ENCODE data around the gene TRMT10C.

The TRMT10C gene

DNA sequence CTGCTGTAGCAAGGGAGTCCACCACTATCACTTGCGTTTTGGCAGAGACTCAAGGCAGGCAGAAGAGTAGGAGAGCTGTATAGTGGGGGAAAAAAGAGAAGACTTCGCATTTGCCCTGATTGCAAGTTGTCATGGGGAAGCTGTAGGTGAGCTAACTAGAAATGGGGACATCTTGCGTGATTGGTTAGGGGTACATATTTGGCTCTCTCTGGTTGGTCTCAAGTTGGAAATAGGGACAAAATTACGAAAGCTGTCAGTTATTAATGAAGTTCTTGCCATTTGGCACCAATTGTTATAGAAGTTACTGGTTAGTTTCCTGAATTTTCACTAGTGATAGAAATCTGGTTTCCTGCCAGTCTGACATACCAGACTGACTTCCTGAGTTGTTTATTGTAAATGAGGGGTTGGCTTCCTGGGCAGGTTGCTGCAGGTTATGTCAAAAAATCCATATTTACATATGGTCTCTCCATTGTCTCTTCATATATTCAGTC, 40.4 kb upstream of the TRMT10C start:
- TF ChIP-seq CTCF (IDR thresholded peaks at IDR 0.05; ENCODE audit: extremely low read depth, insufficient read depth, missing control alignments) = no peak
- in situ Hi-C loops (cut with MboI; ENCODE audit: low pct_unique_long_range_greater_than_20kb, low sequenced_read_pairs, unreplicated experiment) = no loop called here
- no peak for DNase-seq (ENCODE audit: low spot score)

- in situ Hi-C loops (cut with MboI; ENCODE audit: low pct_unique_long_range_greater_than_20kb, low sequenced_read_pairs, unreplicated experiment) = no loop called here
- no peak for DNase-seq (ENCODE audit: low spot score)
- TF ChIP-seq CTCF (IDR thresholded peaks at IDR 0.05; ENCODE audit: extremely low read depth, insufficient read depth, missing control alignments) = no peak
Measured at GRCh38 chr3:101527441-101527840, 34.2 kb upstream of the TRMT10C start.

- in situ Hi-C loops (cut with MboI; ENCODE audit: low pct_unique_long_range_greater_than_20kb, low sequenced_read_pairs, unreplicated experiment) = no loop called here
- no peak for TF ChIP-seq CTCF (IDR thresholded peaks at IDR 0.05; ENCODE audit: extremely low read depth, insufficient read depth, missing control alignments)
- no peak for DNase-seq (ENCODE audit: low spot score)
Measured at GRCh38 chr3:101527906-101528305, 33.8 kb upstream of the TRMT10C start.

DNA sequence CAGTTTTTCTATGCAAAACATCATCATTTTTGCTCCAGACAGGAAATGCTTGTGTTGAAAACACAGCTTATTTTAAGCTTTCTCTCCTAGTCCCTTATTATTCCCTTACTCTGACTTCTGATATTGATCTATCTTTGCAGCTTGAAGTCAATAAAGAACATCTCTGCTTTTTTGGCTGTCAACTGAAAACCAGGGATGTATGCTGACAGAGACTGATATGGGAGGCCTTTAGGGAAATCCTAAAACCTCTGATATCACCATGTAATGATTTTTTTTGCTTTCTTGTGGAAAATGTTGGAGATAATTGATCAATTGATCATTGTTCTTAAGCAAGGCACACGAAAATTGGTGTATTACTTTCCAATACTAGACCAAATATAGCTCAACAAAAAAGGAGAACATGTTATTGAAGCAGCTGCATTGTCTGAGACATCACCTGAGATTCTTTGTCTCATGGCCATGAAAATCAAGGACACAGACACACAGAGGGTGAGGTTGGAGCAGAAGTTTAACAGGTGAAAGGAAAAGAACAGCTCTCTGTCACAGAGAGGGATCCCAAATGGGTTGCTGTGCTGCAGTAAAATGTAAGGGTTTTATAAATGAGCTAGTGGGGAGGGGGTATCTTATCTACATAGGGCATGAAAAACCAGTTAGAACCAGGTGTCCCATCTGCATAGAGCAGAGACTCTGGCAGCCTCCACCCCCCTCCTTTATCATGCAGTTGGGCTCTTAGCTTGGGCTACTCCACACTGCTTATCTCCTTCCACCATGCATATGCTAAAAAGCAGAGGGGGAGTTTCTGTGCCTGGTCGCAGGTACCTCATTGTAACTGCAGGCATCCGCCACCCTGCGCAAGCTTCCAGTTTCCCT, 31.6 kb upstream of the TRMT10C start:
- no peak for DNase-seq (ENCODE audit: low spot score)
- no peak for TF ChIP-seq CTCF (IDR thresholded peaks at IDR 0.05; ENCODE audit: extremely low read depth, insufficient read depth, missing control alignments)
- in situ Hi-C loops (cut with MboI; ENCODE audit: low pct_unique_long_range_greater_than_20kb, low sequenced_read_pairs, unreplicated experiment) = no loop called here

DNA sequence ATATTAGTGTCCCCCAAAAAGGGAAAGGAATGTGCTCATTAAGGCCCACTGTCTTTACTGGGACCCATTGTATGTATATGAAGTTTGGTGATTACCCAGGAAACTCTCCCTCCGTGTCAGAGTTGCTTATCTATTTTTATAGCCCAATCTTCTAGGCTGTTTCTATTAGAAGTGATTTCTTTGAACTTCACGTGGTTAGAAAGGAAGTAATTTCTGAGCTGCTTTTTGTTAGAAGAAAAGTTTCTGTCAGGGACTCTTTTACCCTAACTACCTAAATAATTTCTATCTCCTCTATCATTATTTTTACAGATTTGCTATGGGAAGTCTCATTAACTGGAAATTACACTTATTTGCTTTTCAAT, 31.0 kb upstream of the TRMT10C start:
- in situ Hi-C loops (cut with MboI; ENCODE audit: low pct_unique_long_range_greater_than_20kb, low sequenced_read_pairs, unreplicated experiment) = no loop called here
- TF ChIP-seq CTCF (IDR thresholded peaks at IDR 0.05; ENCODE audit: extremely low read depth, insufficient read depth, missing control alignments) = no peak
- no peak for DNase-seq (ENCODE audit: low spot score)

DNA sequence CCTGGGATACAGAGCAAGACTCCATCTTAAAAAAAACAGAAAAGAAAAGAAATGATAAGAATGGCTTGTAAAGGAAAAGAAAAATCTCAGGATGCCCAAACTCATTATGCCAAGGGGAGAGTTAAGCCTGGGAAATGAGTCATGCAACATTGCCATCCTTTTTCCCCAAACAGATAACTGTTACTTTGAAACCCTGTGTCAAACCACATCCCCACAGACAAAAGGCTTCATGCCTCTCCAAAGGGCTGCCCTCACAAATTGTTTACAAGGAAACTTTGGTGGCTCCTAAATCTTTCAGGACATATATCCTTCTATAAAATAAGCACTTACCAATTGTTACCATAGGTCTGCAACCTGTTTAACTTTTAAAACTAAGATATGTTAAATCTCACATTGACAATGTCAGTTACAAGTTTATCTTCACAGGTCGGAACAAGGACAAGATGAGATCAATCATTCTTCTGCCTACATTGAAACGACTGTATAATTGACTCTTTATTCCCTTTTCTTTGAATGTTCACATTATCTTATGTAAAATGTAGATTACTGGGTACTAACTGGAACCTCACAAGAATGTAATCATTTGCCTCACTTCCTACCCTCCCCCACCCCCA, 30.1 kb upstream of the TRMT10C start:
- TF ChIP-seq CTCF (IDR thresholded peaks at IDR 0.05; ENCODE audit: extremely low read depth, insufficient read depth, missing control alignments) = no peak
- in situ Hi-C loops (cut with MboI; ENCODE audit: low pct_unique_long_range_greater_than_20kb, low sequenced_read_pairs, unreplicated experiment) = no loop called here
- DNase-seq (ENCODE audit: low spot score) = no peak

All from GM13977 (cell line).